Inflammatory macrophage (primary cell): Measurements from ENCODE around the gene CWC27.
"Not testable (repeated sequence)": the region's sequence is repeated elsewhere in the genome, so short reads cannot be mapped to it uniquely, and the experiment has no call there.

Source experiments
- DNase-seq, 2 donors: peaks; one replicate each; pipeline ENCODE4 v3.0.0-alpha.2; 2020 to 2022

The CWC27 gene

DNA sequence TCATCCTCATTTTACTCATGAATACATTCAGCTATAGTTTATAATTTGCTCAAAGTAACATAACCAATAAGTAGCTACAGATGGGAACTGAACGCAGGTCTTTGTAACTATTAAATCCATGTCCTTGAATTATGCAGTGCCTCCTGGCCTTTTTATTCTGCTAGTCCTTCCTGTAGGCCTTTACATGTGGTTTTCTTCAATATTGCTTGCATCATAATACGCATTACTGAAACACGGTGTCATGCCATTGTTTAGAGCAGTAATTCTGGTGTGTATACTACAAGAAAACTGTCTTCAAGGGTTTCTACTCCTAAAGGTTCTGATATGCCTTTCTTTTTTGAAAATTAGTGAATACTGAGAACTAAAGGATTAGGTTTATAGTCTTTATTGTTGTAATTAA, 20.7 kb downstream of the CWC27 start:
- no peak for DNase-seq

DNA sequence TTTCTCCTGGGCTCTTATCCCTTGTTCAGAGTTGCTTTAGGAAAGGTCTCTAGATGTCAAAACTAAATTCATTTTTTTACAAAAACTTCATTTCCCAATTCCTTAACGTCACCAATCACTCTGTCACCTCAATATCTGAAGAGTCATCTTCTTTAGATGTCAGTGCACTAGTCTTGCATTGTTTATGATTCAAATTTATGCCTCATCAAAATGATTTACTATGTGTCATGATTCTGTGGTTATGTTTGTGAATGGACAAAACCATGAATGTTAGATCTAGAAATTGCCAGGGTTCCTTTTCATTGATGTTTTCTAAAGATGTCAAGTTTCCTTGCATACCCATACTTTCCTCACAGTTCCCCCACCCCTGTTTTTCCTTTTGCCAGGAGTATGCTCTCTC, 21.5 kb downstream of the CWC27 start:
- DNase-seq: no peak

DNA sequence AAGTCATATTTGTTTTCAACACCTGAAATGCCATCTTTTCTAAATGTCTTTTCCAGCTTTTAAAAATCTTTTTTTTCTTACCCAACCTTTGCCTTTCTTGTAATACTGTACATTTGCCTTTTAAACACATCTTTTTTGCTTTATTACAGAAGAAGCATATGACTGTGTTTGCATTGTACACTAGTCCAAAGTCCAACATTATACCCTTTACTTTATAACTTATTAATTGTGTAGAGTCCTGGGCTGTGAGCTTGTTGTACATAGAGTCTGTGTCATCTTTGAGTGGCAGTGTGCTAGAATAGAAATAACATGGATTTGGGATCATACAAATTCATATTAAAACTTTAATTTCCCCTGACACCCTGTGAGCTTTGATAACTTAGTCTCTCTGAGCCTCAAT, 23.7 kb downstream of the CWC27 start:
- no peak for DNase-seq

DNA sequence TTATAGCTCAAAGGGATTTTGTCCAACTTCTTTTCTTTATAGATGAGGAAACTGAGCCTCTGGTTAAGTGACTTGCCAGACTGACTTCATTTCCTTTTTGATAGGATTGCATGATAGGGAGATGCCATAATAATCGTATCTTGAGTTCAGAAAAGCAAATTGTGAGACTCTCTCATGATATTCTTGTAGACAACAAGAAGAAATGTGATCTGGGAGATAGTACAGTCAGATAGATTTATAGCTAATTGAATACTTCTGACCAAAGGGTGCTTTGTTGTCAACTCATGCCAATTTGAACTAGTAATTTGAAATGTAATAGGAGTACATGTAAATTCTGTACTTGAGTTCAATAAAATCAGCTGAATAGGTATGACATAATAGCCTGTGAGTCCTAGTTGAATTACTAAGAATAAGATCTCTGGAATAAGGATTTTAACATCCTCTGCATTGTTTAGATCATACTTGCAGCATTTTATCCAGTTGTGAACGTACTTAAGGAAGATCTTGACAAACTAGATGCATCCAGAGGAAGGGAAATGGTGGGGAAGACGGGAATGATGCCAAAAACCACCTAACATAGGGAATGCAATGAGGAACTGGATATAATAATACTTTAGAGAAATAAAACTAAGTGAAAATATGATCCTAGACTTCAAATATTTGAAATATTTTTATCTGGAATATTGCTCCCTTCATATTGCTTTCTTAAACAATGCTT, 25.5 kb downstream of the CWC27 start:
- DNase-seq: peak; percentile 2 to 24

DNA sequence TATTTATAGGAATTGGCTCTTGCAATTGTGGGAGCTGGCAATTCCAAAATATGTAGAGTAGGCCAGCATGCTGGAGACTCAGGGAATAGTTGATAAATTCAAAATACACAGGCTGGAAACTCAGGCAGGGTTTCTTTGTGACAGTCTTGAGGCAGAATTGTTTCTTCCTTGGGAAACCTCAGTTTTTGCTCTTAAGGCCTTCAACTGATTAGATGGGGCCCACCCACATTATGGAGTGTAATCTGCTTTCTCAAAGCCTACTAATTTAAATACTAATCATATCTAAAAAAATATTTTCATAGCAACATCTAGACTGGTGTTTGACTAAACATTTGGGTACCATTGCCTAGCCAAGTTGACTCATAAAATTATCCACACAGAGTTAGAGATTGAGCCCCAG, 27.6 kb downstream of the CWC27 start:
- no peak for DNase-seq

DNA sequence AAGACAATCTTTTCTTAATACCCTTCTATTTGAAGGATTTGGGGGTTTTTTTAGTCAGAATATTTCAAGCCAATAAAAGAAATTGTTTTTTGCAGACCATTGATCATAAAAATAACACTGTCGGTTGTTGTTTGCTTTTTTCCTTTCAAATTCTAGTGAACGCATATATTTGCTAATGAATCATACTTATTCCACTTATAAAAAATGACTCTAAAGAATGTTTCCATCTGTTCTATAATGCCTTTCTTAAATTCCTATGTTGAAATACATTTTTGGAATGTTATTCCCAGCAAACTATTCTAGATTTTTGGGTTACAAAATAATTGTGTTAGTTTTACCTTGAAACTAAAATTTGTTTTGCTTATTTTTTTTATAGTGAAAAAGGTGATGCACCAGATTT, 32.2 kb downstream of the CWC27 start:
- DNase-seq: no peak

DNA sequence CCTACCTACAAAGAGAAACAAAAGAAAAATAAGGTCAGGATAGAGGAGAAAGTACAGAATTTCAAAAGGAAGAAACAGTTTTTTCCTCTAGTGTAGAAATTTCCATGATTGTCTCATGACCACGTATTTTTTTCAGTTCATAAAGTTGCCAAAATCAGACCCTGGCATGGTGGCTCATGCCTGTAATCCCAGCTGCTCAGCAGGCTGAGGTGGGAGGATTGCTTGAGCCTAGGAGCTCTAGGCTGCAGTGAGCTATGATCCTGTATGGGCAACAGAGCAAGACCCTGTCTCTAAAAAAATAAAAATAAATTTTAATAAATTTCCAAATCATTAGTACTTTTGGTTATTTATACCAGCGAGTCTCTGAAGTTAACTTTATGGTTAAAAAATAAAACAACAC, 37.8 kb downstream of the CWC27 start:
- DNase-seq: no peak

DNA sequence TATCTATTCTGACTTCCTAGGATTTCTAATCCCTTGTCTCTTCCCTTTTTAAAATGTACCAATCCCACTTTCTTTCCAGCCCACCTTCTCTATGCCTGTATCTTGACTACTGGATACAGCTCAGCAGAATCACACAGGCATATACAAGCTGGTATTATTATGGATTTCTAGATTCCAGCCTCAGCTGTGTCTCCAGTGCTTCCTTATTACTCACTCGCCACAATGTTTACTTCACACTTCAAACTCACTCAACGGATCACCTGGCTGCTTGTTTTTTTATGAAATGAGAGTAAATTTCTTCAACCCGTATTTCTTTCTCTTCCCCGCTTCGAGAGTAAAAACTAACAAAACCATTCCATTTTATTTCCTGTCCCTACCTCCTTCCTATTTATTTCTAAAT, 38.8 kb downstream of the CWC27 start:
- no peak for DNase-seq

DNA sequence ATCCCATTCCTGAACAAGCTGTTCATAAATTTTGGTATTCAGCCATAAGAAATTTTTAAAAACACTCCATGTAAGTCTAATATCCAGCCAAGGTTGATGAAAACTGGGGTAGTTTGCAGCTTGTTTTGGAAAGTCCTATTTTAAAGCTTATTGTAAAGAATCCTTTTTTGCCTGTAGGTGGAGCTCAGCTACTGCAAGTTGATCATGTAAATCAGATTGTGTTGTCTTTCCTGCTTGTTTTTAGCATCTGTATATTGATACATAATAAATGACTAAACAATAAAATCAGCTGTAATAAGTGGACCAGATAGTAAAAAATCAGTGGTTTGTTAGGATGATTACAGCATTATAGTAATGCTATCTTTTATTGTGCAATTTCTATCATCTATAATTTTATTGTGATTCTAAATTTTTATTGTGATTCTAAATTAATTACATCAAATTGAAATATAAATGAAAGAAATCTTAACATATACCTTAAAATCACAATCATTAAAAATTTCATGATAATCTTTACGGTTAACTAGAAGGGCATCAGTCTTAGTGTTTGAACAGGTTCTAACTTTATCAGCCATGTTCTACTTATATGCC, 42.4 kb downstream of the CWC27 start:
- peak; percentile 52 to 59 for DNase-seq

DNA sequence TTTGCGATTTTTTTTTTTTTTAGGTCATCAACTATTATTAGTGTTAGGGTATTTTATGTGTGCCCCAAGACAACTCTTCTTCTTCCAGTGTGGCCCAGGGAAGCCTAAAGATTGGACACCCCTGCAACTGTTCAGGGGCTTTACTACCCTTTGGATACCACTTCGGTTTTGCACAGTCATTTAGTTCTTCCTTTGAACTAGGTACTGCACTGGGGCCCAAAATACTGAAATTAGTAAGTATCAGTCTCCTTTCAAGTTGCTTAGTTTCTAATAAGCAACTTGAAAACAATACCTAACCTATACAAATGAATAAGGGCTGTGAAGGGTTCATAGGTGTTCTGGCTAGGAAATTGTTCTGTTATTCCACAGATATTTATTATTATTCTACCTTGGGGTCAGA, 45.3 kb downstream of the CWC27 start:
- DNase-seq: no peak

DNA sequence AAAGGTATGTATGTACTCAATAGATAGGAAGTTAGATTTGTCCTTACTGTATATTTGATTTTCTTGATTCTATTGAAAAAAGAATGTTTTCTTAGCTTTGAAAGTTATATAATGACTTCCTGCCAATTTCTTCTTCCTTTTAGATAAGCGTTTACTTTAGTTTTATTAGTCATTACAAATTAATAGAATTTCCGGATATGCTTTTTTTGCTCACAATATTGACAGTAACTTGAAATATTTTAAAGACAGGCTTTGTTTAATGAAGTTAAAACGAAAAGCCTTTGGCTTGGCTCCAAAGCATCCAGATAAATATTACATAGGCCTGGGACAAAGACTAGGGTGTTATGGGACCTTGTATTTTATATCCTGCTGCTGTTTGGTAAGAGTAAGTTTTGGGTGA, 49.5 kb downstream of the CWC27 start:
- no peak for DNase-seq

DNA sequence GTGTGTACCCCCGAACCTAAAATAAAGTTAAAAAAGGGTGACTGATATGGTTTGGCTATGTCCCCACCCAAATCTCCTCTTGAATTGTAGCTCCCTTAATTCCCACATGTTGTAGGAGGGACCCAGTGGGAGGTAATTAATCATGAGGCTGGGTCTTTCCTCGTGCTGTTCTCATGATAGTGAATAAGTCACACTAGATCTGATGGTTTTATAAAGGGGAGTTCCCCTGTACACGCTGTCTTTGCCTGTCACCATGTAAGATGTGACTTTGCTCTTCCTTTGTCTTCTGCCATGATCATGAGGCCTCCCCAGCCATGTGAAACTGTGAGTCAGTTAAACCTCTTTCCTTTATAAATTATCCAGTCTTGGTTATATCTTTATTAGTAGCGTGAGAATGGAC, 50.6 kb downstream of the CWC27 start:
- not testable (repeated sequence) for DNase-seq

DNA sequence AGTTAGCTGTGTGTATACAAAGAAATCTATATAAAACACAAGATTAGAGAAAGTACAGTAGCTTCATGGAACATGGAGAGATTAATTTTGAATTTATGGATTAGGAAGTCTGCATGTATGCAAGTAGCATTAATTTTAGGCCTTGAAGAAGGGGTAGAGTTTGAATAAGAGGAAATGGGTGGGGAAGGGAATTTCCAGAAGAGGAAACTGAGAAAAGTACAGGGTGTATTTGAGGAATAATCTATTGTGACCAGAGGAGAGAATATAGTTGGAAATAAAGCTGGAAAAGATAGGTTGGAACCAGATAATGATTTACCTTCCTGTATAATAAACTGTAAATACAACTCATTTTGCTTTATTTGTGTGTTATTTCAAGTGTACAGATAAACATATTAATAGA, 53.6 kb downstream of the CWC27 start:
- DNase-seq: peak in 1 of 2 donors; percentile 17

DNA sequence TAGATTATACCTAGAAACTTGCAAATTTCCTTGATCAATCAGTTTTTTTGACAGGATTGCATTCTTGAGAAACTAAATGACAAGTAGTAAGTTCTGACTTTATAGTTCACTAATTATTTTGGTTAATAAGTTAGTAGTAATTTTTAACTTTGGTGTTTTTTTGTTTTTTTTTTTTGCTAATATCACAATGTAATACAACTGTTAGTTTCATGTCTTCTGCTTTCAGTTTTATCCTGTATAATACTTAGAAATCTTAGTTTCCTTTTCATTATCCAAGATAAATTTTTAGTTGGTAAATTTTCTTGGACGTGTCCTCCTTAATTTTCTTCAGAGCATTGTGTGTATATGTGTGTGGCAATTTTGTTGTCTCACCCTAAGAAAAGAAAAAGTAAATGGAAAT, 57.8 kb downstream of the CWC27 start:
- no peak for DNase-seq

DNA sequence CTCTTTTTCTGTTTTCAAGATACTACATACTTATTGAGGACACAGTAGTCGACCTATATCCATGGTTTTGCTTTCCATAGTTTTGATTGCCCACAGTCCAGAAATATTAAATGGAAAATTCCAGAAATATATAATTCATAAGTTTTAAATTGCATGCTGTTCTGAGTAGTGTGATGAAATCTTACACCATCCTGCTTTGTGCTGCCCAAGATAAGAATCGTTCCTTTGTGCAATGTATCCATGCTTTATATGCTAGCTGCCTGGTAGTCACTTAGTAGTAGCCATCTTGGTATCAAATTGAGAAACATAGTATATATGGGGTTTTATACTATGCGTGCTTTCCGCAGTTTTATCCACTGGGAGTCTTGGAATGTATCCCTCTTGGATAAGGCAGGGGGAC, 59.0 kb downstream of the CWC27 start:
- DNase-seq: no peak

DNA sequence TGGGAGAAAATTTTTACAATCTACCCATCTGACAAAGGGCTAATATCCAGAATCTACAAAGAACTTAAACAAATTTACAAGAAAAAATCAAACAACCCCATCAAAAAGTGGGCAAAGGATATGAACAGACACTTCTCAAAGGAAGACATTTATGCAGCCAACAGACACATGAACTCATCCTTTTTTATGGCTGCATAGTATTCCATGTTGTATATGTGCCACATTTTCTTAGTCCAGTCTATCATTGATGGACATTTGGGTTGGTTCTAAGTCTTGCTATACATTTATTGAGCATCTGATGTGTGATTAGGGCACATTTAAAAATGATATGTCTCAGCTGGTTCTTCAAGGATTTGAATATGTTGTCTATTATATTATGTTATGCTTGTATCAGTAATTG, 61.9 kb downstream of the CWC27 start:
- not testable (repeated sequence) for DNase-seq

DNA sequence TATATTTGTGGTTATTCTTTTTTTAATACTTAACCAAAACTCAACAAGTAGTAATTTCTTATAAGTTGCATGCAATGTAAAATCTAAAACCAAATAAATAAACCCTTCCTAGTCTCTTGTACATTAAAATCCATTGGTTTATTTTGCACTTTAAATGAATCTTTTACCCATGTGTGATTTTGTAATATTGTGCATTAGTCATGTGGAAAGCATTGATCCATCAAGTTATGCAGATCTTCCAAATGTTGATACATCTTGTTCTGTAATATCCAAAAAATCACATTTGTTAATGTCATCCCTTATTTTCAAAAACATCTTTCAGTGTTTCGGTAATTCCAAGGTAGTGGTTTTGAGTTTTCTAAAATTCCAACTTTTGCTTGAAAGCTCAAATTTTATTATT, 63.3 kb downstream of the CWC27 start:
- no peak for DNase-seq

DNA sequence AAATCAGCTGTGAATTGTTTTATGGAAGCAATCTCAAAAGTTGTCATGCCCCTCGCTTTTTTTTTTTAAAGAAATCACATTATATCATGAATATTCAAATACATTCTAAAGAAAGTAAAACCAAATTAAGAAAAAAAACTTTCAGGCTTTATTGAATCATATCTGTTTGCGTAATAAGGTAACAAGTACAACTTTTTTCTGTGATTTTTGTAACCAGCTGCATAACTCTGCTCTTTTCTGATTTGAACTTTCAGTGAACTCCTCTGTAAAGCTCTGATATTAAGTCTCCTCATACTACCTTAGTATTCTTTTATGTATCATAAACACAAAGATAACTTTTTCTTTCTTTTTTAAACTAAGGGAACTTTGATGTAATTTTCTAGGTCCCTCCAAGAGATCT, 65.3 kb downstream of the CWC27 start:
- no peak for DNase-seq

DNA sequence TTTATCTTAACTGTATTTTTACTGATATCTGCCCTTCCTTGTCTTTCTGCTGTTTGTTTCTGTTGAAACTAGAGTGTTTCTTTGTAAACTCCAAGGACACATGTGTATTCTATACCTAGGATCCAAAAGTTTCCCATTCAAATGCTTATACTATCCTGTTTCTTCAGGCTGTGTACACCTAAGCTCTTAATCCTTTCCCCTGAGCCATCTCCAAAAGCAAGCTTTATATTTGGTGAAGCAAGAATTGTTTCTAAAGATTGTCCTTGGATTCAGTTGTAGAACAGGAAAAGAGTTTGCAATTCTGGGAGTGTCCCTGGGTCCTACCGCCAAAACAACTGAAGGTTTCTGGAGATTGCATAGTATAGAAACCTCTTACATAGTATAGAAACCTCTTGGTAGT, 65.9 kb downstream of the CWC27 start:
- DNase-seq: no peak

DNA sequence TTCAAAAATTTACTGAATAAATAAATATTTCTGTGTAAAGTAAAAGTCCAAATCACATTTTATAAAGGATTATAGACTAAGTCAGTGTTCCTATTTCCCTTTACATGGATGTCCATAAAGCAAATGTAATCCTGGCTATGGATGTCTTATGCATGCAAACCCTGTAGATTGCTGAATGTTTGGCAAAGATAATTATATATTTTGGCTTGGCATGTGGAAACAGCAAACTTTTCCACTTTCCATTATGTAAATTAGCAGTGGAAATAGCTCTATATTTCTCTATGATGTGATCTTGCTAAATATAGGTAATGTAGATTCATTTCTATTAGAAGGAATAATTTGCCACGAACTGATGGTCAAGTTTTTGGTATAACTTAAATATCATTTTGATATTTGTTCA, 66.5 kb downstream of the CWC27 start:
- DNase-seq: no peak

DNA sequence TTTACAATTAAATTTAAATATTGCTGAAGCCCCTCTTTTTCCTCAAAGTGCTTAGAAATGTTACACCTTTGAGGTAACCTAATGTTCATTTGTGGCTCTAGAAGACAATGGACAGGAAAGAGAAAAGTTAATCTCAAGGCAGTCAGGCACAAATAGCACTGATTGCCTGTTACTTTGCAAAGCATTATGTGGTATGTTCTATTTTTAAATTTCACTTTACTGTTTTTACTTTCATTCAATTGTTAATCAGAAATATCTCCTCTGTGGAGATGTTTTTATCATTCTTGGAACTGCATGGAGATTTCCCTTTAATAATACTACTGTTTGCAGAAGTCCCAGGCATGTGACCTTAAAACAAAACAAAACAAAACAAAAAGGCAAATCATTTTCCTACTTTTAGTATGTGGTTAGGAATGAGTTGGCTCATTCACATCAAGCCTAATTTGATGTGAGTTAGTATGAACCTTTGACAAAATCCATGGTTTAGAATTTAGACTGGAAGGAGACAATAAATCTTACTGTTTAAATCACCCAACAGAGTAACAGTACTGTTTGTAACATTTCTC, 67.5 kb downstream of the CWC27 start:
- no peak for DNase-seq

DNA sequence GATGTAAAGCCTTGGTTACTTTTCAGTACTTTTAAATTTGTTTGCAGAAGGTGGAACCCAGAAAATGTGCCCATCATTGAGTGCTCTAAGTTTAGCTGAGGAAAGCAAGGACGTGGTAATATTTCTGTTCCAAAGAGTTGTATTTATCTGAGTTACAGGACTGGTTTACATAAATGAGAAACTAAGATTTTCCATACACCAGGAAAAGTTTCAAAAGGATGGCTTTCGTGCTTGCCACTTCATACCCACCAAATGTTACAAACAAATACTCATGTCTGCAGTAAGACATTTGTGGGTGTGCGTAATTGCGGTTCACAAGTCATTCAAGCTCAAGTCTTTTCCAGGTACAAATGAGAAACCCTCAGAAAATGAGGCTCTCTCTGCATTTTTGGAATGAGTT, 68.1 kb downstream of the CWC27 start:
- no peak for DNase-seq

DNA sequence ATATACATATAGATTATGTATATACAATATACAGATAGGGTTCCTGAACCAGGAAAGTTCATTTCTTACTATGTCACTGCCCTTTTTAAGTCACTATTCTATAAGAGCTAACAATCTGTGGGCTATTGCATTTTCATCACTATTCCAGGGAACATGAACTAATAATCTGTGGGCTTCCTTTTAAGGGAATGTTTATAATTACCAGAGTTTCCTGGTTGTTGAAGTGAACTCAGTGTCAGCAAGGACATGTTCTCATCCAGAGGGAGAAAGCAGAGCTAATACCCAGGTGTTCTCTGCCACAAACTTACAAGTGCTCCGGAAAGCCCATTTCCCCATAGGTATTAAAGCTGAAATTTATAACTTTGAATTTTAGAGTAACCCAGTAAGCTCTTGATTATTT, 69.6 kb downstream of the CWC27 start:
- DNase-seq: no peak

DNA sequence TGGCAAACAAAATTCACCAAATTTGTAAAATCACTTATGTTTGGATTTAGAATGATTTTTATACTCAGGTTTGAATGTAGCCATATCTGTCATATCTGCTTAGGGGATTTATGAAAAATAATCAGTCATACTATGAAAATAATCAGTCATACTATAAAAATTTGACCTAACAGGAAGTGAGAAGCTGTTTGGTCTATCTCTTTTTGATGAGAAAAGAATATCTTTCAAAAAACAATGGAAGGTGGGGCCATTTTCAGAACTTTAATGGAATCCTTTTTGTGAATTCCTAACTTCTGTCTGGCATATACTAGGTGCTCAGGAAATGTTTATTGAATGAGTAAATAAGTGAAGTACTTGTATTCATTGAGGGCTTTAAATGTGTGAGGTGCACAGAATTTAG, 70.1 kb downstream of the CWC27 start:
- no peak for DNase-seq

DNA sequence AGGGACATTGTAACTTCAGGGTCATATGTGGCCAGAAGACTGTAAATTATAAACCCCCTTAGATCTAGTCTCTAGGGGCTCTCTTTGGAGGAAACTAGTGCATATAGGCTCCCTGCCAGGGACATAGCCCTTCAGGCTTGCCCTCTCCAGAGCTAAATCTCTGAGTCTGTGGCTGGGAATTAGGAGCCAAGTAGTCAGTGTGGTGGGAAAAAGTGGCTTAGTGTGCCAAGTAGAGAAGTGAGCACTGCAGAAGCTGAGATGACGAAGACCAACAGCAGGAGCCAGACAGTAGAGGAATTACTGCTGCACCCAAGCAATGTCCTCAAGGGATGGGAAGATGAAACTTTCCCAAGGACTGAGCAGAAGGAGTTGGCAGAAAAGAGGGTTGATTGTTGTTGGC, 71.2 kb downstream of the CWC27 start:
- DNase-seq: no peak
